Keratinocyte (primary cell): ENCODE measurements around the gene ZBTB33. TPM values are rescaled to one million over a fixed set of nuclear protein-coding genes. Genes with fewer than 3 reads are reported as not detected.

Experiments
- DNase-seq: peaks from one replicate; pipeline ENCODE4 v3.0.0-alpha.2; 2011; ENCODE audit warnings: low read depth, missing footprints, low spot score
- FAIRE-seq: peaks from 2 replicates; lab custom pipeline; 2011; peaks lifted over from hg19 to GRCh38; lab: Jason Lieb, UNC
- H2AFZ ChIP-seq: 2 replicates; pipeline ENCODE4 v1.6.0; 2012; ENCODE audit warnings: low read length, control low read depth, inconsistent platforms; ENCODE audit not compliant: control insufficient read depth
- H3K27ac ChIP-seq: 2 replicates; pipeline ENCODE4 v1.5.1; 2011; ENCODE audit warnings: low read length; ENCODE audit not compliant: control insufficient read depth, insufficient read depth
- H3K27me3 ChIP-seq: 3 replicates; pipeline ENCODE4 v1.6.0; 2011; ENCODE audit warnings: low read length; ENCODE audit not compliant: control insufficient read depth, insufficient read depth; ENCODE audit errors: extremely low read depth
- H3K36me3 ChIP-seq, 2 experiments: 2 replicates in 1 of 2; 3 replicates in 1 of 2; pipeline ENCODE4 v1.5.1; 2011; ENCODE audit warnings: low read length in 2 of 2, mild to moderate bottlenecking in 1 of 2; ENCODE audit not compliant: control insufficient read depth in 2 of 2, insufficient read depth in 2 of 2; ENCODE audit errors: extremely low read depth in 1 of 2
- H3K4me1 ChIP-seq: 3 replicates; pipeline ENCODE4 v1.5.1; 2011; ENCODE audit warnings: low read length; ENCODE audit not compliant: control insufficient read depth, insufficient read depth; ENCODE audit errors: extremely low read depth
- H3K4me2 ChIP-seq: 3 replicates; pipeline ENCODE4 v1.6.0; 2011; ENCODE audit warnings: low read depth, low read length; ENCODE audit not compliant: control insufficient read depth, insufficient read depth; ENCODE audit errors: extremely low read depth
- H3K4me3 ChIP-seq, 3 experiments: fragments of 200-600 bp in 1 of 3; sonication (generic) in 1 of 3; 2 replicates in 2 of 3; 3 replicates in 1 of 3; pipeline ENCODE4 v1.5.1; 2011 to 2016; ENCODE audit warnings: low read length in 3 of 3, mild to moderate bottlenecking in 3 of 3, control low read depth in 2 of 3, inconsistent platforms in 1 of 3, low read depth in 1 of 3, mixed read lengths in 1 of 3, mixed run types in 1 of 3, moderate library complexity in 1 of 3; ENCODE audit not compliant: control insufficient read depth in 2 of 3, insufficient read depth in 2 of 3; ENCODE audit errors: extremely low read depth in 1 of 3
- H3K79me2 ChIP-seq: 2 replicates; pipeline ENCODE4 v1.6.0; 2012; ENCODE audit warnings: low read length; ENCODE audit not compliant: control insufficient read depth, insufficient read depth
- H3K9ac ChIP-seq: 3 replicates; pipeline ENCODE4 v1.6.0; 2011; ENCODE audit warnings: low read length; ENCODE audit not compliant: control insufficient read depth, insufficient read depth; ENCODE audit errors: extremely low read depth
- H3K9me1 ChIP-seq: 3 replicates; pipeline ENCODE4 v1.6.0; 2011; ENCODE audit warnings: low read length; ENCODE audit not compliant: control insufficient read depth, insufficient read depth; ENCODE audit errors: extremely low read depth
- H3K9me3 ChIP-seq: 2 replicates; pipeline ENCODE4 v1.5.1; 2012; ENCODE audit warnings: low read depth, low read length; ENCODE audit not compliant: control insufficient read depth
- H4K20me1 ChIP-seq: 3 replicates; pipeline ENCODE4 v1.6.0; 2011; ENCODE audit warnings: low read length; ENCODE audit not compliant: control insufficient read depth, insufficient read depth; ENCODE audit errors: extremely low read depth
- CTCF ChIP-seq, 3 experiments: IDR thresholded peaks in 1 of 3; conservative IDR thresholded peaks in 1 of 3; optimal IDR thresholded peaks in 1 of 3; 2 replicates in 2 of 3; 3 replicates in 1 of 3; pipeline versions ENCODE3 to v1.5.1; 2011; ENCODE audit warnings: low read length in 3 of 3, mild to moderate bottlenecking in 3 of 3, moderate library complexity in 2 of 3, control low read depth in 1 of 3, inconsistent platforms in 1 of 3; ENCODE audit not compliant: insufficient read depth in 2 of 3; ENCODE audit errors: extremely low read depth in 1 of 3
- EZH2 ChIP-seq: IDR thresholded peaks from one replicate; pipeline ENCODE4 v1.6.1; 2012; ENCODE audit warnings: inconsistent platforms, mild to moderate bottlenecking, low read length, moderate library complexity
- dilution Hi-C: fragments of 300-500 bp; cut with MboI; formaldehyde crosslinking; loops from one replicate; pipeline ENCODE4 v1.7.0; 2020; ENCODE audit warnings: low sequenced_read_pairs; ENCODE audit not compliant: extremely low pct_ligation_motif_present
- polyA plus RNA-seq, 5 experiments: library from polyadenylated mRNA; depleted of rRNA in 3 of 5; stranded (reverse) in 3 of 5; stranded (forward) in 1 of 5; unstranded in 1 of 5; fragments of >200 nt; gene quantifications; 1 replicate in 1 of 5; 2 replicates in 3 of 5; 3 replicates in 1 of 5; pipeline versions ENCODE4 v1.2.1 to v1.2.3, GENCODE V29; 2011 to 2012; ENCODE audit warnings: missing spikeins in 2 of 5, low read depth in 1 of 5, low replicate concordance in 1 of 5

Gene ZBTB33
- polyA plus RNA-seq, 1 donor (not counting 4 experiments of a cell fraction or from before 2014, with no cell fraction given): 13.4 TPM

GRCh38 chrX:120287513-120288112, 37.0 kb downstream of the ZBTB33 start:
- TF ChIP-seq CTCF (optimal IDR thresholded peaks at IDR 0.05 in 1 of 3, IDR thresholded peaks at IDR 0.05 in 1 of 3, conservative IDR thresholded peaks at IDR 0.05 in 1 of 3; ENCODE audit: extremely low read depth in 1 of 3, insufficient read depth in 2 of 3, low read length in 3 of 3): no peak
- TF ChIP-seq EZH2: no peak
- Histone ChIP-seq H3K79me2 (no peaks in the 10 kb centered on the region), H3K9me1 (no peaks in the 10 kb centered on the region), H3K9me3 (no peaks in the 10 kb centered on the region), H3K4me1 (no peaks in the 10 kb centered on the region), H2AFZ (no peak overlapping the region), H4K20me1 (no peaks in the 10 kb centered on the region), H3K27ac (no peak overlapping the region), H3K9ac (no peak overlapping the region), H3K4me2 (no peak overlapping the region), H3K36me3 (no peaks in the 10 kb centered on the region), H3K4me3 (no peak overlapping the region), H3K27me3 (no peaks in the 10 kb centered on the region)
- dilution Hi-C loops: no loop called here
- no peak for FAIRE-seq
- DNase-seq: no peak

- TF ChIP-seq EZH2 (no peak), CTCF (optimal IDR thresholded peaks at IDR 0.05 in 1 of 3, IDR thresholded peaks at IDR 0.05 in 1 of 3, conservative IDR thresholded peaks at IDR 0.05 in 1 of 3; ENCODE audit: extremely low read depth in 1 of 3, insufficient read depth in 2 of 3, low read length in 3 of 3) (no peak)
- no peaks in the 10 kb centered on the region for H3K36me3 ChIP-seq
- no peak overlapping the region for H3K4me2 ChIP-seq
- no peaks in the 10 kb centered on the region for H3K79me2 ChIP-seq
- no peaks in the 10 kb centered on the region for H3K9me1 ChIP-seq
- FAIRE-seq: no peak
- no peaks in the 10 kb centered on the region for H3K27me3 ChIP-seq
- H3K4me1 ChIP-seq: no peaks in the 10 kb centered on the region
- H3K4me3 ChIP-seq: no peak overlapping the region
- H2AFZ ChIP-seq: no peak overlapping the region
- no peak for DNase-seq
- H4K20me1 ChIP-seq: no peaks in the 10 kb centered on the region
- no peaks in the 10 kb centered on the region for H3K9me3 ChIP-seq
- no peak overlapping the region for H3K27ac ChIP-seq
- dilution Hi-C loops: no loop called here
- no peak overlapping the region for H3K9ac ChIP-seq
Measured at GRCh38 chrX:120290107-120290506, 39.5 kb downstream of the ZBTB33 start.
